ENCODE measurements around the gene CLPTM1.

CLPTM1 gene

DNA sequence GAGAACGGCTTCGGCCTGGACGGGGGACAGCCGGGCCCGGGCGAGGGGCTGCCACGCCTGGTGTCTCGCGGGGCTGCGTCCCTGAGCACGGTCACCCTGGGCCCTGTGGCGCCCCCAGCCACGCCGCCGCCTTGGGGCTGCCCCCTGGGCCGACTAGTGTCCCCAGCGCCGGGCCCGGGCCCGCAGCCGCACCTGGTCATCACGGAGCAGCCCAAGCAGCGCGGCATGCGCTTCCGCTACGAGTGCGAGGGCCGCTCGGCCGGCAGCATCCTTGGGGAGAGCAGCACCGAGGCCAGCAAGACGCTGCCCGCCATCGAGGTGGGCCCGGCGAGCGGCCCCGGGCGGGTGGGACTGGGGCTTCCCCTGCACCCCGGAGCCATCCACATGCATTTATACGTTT is 56.8 kb downstream of the CLPTM1 start:
- H3K4me3 ChIP-seq (ENCODE audit: low read depth, low read length) = no peak overlapping the region
- no peak for DNase-seq (ENCODE audit: low read depth, low spot score)
- TF ChIP-seq, protein P1, sequence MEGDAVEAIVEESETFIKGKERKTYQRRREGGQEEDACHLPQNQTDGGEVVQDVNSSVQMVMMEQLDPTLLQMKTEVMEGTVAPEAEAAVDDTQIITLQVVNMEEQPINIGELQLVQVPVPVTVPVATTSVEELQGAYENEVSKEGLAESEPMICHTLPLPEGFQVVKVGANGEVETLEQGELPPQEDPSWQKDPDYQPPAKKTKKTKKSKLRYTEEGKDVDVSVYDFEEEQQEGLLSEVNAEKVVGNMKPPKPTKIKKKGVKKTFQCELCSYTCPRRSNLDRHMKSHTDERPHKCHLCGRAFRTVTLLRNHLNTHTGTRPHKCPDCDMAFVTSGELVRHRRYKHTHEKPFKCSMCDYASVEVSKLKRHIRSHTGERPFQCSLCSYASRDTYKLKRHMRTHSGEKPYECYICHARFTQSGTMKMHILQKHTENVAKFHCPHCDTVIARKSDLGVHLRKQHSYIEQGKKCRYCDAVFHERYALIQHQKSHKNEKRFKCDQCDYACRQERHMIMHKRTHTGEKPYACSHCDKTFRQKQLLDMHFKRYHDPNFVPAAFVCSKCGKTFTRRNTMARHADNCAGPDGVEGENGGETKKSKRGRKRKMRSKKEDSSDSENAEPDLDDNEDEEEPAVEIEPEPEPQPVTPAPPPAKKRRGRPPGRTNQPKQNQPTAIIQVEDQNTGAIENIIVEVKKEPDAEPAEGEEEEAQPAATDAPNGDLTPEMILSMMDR (IDR thresholded peaks at IDR 0.05; ENCODE audit: low read depth, low read length) = no peak
- in situ Hi-C loops (cut with HindIII; ENCODE audit: low sequenced_read_pairs) = no loop called here

DNA sequence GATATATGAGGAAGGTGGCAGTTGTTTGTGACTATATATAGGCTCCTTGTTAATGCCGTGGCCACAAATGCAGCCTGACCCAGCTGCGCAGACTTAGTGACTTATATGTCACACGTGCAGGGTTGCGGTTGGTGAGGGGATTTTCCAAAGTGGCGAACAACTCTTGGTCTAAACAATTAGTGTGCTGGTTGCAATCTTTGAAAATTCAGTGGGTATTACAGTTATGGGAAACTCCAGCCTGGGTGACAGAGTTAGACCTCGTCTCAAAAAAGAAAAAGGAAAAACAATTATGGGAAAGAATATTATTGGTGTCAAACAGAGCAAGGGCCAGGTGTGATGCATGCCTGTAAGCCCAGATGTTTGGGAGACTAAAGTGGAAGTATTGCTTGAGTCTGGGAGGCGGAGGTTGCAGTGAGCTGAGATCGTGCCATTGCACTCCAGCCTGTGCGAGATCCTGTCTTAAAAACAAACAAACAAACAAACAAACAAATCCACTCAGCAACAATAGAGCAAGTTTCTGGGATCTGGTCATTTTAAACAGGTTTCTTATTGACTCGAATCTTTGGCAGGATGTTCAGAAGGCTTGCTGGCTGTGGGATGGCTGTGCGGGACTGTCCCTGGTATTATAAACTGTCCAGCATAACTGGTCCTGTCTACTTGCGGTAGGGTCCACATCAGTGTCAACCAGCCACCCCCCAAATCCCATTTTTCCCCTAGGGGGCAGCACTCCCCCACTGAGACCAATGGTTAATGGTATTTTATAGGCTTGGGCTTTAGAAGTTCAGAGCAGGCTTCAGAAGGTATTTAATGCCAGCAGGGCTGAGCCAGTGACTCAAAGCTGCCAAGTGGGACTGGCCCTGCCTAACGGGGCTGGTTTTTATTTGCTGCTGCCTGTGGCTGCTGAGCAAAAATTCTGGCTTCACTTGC is 61.5 kb downstream of the CLPTM1 start:
- in situ Hi-C loops (cut with HindIII; ENCODE audit: low sequenced_read_pairs) = no loop called here
- TF ChIP-seq, protein P1 (IDR thresholded peaks at IDR 0.05; ENCODE audit: low read depth, low read length) = peak; percentile 70
- DNase-seq (ENCODE audit: low read depth, low spot score) = peak; percentile 71
- no peak overlapping the region for H3K4me3 ChIP-seq (ENCODE audit: low read depth, low read length)

DNA sequence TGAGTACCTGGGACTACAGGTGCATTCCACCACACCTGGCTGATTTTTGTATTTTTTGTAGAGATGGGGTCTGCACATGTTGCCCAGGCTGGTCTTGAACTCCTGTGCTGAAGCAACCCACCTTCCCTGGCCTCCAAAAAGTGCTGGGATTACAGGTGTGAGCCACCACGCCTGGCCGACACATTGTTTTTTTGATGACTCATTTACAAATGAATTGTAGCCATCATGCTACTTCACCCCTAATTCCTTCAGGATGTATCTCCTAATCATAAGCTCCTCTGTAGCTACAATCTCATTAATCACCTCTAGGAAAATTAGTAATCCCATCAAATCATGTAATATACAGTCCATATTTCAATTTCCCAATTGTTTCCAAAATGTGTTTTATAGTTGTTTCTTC is 64.0 kb downstream of the CLPTM1 start:
- TF ChIP-seq, protein P1 (IDR thresholded peaks at IDR 0.05; ENCODE audit: low read depth, low read length) = no peak
- in situ Hi-C loops (cut with HindIII; ENCODE audit: low sequenced_read_pairs) = no loop called here
- H3K4me3 ChIP-seq (ENCODE audit: low read depth, low read length) = no peak overlapping the region

DNA sequence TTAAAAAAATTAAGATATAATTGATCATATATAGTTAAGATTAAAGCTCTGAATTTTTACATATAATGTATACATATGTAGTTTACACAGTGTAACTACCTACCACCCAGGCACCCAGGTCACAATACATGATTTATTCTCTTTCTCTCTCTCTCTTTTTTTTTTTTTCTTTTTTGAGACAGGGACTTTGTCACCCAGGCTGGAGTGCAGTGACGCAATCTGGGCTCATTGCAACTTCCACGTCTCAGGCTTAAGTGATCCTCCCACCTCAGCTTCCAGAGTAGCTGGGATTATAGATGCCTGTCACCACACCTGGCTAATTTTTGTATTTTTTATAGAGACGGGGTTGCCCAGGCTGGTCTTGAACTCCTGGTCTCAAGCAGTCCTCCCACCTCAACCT is 64.9 kb downstream of the CLPTM1 start:
- no peak for DNase-seq (ENCODE audit: low read depth, low spot score)
- no peak overlapping the region for H3K4me3 ChIP-seq (ENCODE audit: low read depth, low read length)
- TF ChIP-seq, protein P1 (IDR thresholded peaks at IDR 0.05; ENCODE audit: low read depth, low read length) = no peak
- in situ Hi-C loops (cut with HindIII; ENCODE audit: low sequenced_read_pairs) = no loop called here

More for the DNA sequence above, 64.0 kb downstream of the CLPTM1 start:
- DNase-seq (ENCODE audit: low read depth, low spot score) = no peak

DNA sequence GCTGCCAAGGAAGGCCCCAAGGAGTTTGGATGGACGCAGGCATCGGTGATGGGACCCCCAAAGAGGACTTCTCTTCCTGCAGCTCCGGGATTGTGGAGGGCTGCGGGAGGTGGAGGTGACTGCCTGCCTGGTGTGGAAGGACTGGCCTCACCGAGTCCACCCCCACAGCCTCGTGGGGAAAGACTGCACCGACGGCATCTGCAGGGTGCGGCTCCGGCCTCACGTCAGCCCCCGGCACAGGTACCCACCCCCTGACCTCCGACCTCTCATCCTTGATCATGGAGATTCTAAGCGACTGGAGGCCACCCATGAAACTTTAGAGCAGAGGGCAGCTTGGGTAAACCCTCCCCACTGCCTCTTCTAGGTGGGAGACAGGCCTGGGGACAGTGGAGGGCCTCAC is 66.8 kb downstream of the CLPTM1 start:
- in situ Hi-C loops (cut with HindIII; ENCODE audit: low sequenced_read_pairs) = no loop called here
- TF ChIP-seq, protein P1 (IDR thresholded peaks at IDR 0.05; ENCODE audit: low read depth, low read length) = no peak
- DNase-seq (ENCODE audit: low read depth, low spot score) = no peak
- no peak overlapping the region for H3K4me3 ChIP-seq (ENCODE audit: low read depth, low read length)

DNA sequence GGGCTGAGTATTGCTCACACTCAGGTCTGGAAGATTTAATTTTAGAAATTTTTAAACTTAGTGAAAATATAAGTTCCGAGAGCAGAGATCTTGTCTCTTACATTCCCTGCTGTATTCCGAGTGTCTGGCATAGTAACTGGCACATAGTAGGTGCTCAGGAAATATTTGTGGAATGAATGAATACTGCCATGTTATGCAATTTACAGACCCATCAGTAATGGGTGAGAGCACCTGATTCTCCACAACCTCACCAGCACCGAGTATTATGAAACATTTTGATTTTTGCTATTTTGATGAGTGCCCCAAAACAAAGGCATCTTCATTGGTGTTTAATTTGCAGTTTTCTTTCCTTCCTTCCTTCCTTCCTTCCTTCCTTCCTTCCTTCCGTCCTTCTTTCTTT is 67.9 kb downstream of the CLPTM1 start:
- H3K4me3 ChIP-seq (ENCODE audit: low read depth, low read length) = no peak overlapping the region
- TF ChIP-seq, protein P1 (IDR thresholded peaks at IDR 0.05; ENCODE audit: low read depth, low read length) = no peak
- no peak for DNase-seq (ENCODE audit: low read depth, low spot score)
- in situ Hi-C loops (cut with HindIII; ENCODE audit: low sequenced_read_pairs) = no loop called here

Measured in astrocyte of the spinal cord (primary cell).